Stimulated activated CD8-positive, alpha-beta memory T cell treated with anti-CD3 and anti-CD28 coated beads, Interleukin-12 subunit alpha, Interleukin-12 subunit beta, amount 100 ng/mL, for 1 hour (primary cell): ENCODE measurements around the gene DBX1.
"Not testable (repeated sequence)": the region's sequence is repeated elsewhere in the genome, so short reads cannot be mapped to it uniquely, and the experiment has no call there.

Source experiments
- DNase-seq: peaks from one replicate; pipeline ENCODE4 v3.0.0-alpha.2; 2020; ENCODE audit warnings: low read depth

Gene DBX1, protein sequence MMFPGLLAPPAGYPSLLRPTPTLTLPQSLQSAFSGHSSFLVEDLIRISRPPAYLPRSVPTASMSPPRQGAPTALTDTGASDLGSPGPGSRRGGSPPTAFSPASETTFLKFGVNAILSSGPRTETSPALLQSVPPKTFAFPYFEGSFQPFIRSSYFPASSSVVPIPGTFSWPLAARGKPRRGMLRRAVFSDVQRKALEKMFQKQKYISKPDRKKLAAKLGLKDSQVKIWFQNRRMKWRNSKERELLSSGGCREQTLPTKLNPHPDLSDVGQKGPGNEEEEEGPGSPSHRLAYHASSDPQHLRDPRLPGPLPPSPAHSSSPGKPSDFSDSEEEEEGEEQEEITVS

DNA sequence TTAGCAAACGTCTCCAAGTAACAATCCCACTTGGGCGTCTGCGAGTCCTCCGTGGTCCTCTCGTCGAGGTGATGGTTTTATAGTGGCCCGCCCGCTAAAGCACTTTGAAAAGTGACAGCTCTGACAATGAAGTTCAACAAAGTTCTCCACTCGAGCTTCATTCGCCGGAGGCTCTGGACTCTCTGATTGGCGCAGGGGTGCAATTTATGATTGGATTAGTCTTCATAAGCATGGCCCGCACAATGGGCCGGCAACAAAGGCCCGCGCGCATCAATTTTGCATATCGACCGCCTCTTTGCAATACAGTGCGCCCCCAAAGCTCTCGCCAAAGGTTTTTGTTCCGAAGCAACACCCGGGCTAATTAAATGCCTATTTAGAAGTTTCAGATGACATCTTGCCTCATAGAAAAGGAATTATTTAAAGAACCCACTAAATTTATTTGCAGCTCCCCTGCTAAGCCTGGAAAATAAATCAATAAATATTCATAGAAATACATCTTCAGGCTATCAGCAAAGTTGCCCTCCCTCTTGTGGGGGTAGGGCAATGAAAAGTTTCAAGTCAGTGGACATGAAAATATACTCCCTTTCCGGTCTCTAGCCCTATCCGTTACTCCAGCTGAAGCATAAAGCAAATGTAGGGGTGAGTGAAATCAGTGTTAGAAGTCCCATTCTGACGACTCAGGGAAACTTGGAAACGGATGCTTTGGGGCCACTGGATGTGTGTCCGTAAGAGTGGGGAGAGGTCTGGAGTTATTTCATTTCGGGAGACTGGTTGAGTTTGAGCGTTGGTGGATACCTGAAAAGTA, at the start of gene DBX1:
Gene DBX1 (minus strand): TSS at position 51 of the 805 bp plus-strand sequence. CDS start 151 bp downstream, outside the sequence.
- DNase-seq, result no peak

DNA sequence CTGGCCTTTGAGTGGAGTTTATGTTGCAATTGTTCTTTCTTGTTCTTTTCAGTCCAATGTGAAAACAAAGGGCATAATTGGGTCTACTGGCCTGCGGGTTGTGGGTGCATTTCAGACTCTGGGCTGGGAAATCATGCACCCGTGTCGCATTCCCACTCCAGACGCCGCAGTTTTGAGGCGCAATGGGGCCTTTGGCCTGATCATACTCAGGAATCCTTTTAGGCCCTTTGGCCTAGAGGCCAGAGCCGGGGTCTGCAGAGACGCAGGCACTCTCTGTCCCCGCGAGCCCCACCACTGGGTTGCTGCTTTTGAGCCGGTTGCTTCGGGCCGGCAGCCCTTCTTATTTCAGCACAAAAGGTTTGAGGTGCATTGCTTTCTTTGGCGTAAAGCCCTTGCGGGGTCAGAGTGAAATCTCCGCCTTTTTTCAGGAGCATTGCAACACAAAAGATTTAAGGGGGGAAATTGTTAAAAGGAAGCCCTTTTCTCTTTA, 48.4 kb upstream of the DBX1 start:
- no peak for DNase-seq

DNA sequence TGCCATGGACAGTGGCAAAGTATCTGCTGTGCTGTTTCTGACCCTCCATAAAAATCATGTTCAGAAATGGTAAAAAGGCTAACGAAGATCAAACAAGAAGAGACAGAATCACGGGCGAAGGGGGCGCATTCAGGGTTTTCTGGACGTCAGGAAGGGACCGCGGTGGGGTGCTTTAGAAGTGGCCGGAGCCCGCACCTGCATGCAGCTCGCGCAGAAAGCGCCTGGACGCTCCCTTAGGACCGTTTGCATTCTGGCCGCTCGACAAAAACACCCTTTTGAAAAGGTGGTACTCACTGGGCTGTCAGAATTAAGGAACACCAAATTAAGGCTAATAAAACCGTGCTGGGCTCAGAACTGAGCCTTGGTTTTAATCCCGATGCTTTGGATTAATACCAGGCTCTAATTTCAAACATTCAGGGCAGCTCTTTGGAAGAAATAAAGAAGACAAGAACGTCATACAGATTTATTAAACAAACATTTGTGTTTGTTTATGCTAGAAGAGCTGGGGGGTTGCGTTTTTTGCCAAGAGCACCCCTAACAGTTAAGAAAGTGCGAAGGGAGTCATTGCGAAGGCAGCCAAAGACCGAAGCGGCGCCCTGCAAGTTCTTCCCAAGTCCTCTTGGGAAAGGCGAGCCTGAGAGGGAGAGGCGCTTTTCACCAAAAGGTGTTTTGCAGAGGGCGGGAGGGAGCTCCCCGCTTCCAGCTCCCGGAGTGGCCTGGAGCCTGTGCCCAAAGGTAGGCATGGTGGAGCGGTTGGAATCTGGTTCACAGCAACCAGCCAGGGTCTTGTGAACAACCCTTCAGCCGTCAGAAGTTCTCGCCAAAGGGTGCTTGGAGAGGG, 47.7 kb upstream of the DBX1 start:
- DNase-seq, result no peak

DNA sequence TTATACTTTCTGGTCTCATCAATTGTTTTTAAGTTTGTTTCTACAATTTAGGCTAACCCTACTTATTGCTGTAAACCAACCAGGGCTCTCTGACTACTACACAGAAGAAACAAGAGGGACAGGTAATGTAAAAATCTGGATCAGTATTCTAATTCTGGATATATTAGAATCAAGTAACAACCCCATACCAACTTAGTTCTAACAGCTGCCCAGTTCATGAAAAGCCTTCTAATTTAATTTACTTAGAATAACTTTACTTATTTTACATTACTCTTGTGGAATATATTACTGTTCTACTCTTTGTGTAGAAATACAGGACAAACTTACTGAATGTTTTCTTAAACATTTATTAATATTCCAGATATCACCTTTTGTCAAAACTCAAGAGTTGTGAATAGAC, 45.5 kb upstream of the DBX1 start:
- DNase-seq, result no peak

DNA sequence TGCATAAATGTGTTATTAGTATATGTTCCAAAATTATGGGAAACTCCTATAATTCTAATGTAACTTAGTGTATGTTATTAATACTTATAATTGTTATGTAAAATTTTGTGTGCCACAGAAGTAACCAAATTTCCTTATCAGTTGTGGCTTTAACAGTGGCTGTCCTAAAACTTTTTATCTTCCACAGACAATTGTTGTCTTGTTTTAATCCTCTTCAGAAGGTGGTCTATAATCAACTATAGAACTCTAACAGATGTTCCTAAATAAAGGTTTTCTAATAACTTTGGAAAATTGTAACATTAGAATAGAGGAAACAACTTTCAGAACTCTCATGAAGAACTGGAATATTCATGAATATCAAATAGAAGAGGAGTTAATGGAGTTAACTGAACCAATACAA, 44.4 kb upstream of the DBX1 start:
- DNase-seq, result no peak

DNA sequence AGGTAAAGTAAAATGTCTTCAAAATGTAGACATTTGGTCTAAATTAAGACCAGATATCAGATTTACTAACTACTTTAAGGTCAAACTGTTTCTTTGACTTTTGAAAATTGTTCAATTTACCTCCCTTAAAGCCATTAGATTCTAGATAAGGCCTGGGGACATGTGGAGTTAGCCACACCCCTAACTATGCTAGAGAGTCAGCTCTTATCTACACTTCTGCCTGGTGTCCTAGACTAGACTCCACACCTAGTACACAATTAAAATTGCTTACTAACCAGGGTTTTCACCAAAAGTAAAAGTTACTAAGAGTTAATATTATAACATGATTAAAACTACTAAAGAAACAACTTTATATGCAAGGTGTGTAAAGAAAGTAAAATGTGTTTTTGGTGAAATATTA, 43.6 kb upstream of the DBX1 start:
- no peak for DNase-seq

DNA sequence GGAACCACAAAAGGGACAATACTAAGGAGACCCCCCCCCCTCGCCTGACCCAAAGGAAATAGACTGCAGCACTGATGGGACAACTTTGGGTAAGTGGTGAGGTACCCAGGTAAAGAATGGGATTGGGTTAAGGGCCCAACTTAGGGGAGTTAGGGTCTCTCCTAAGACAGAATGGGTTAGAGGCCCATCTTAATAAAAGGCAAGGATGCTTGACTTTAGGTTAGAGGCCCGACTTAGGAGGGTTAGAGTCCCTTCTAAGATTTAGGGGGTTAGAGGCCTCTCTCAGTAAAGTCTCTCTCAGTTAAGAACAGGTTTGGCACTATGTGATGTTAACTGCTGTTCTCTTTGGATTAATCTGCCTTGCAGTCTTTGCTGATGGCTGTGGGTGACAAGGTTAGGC, 41.0 kb upstream of the DBX1 start:
- DNase-seq, result no peak

DNA sequence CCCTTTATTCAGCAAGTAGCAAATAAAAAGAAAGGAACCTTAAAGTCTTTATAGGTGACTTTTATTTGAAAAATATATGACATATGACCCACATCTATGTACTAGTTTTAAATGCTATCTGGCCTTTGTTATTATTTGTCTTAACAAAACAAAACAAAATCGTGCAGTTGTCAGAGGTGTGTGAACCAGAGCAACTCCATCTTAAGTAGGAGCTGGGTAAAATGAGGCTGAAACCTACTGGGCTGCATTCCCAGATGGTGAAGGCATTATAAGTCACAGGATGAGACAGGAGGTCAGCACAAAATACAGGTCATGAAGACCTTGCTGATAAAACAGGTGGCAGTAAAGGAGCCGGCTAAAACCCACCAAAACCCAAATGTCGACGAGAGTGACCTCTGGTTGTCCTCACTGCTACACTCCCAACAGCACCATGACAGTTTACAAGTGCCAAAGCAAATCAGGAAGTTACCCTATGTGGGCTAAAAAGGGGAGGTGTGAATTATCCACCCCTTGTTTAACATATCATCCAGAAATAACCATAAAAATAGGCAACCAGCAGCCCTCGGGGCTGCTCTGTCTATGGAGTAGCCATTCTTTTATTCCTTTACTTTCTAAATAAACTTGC, 40.2 kb upstream of the DBX1 start:
- not testable (repeated sequence) for DNase-seq

DNA sequence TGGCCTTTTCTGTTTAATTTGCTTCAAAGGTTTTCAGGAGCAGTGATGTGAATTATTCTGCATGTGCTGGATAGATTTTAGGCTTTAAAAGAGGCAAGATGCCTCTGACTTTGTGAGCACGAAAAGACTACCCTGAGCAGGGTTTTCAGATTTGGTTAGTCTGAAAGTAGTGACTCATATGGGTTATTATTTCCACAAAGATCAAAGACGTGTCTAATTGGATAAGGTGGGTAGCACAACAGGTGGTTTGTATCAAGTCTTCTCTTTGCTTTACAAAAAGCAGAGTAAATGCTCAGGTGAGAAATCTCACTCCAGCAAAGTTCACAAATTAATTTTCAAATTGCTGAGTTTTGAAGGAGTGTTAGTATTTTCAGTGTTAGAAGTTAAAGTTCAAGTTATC, 37.6 kb upstream of the DBX1 start:
- no peak for DNase-seq

DNA sequence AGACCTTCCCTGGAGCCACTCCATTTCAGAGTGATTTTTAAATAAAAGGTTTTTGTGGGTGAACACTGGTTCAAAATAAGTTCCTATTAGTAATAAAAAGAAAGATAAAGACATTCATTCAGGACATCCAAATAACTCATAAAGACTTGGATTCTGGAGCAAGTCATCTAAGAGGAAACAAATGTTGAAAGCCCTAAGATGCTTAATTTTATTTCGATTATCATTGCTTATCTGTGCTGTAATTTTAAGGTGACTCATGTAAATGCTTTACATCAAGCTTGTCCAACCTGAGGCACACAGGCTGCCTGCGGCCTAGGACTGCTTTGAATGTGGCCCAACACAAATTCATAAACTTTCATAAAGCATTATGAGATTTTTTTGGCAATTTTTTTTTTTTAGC, 34.2 kb upstream of the DBX1 start:
- DNase-seq, result no peak

DNA sequence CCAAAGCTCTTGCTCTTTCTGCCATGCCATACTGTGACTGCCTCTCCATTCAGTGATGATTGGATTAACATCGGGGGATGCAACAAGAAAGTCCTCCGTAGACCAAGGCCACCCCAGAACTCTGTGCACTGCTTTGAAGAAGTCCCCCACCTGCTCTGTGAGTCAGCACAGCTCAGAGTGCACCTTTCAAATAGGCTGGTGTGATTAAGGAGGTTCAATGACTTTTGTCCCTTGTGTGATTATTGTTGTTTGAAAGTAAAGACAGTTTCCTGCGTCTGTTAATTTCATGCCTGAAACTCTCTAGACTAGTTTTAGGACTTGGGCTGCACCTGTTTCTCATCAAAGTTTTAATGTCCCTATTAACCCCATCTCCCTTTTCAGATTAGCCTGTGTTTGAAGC, 33.0 kb upstream of the DBX1 start:
- no peak for DNase-seq

DNA sequence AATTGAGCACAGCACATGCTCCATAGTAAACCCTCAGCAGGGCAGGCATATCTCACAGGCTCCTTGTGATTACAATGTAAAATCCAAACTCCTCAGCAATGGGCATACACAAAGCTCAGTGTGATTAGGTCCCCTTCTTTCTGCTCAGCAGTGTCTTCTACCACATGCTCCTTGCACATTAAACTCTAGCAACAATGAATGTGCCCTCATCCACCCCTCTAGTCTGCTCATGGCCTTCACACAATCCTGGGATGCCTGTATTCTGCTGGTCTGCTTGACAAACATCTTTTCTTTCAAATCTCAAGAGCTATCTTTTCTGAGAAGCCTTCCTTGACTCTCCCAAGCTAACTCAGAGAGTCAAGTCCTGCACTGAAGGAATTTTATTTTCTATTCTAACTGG, 32.4 kb upstream of the DBX1 start:
- DNase-seq, result no peak

DNA sequence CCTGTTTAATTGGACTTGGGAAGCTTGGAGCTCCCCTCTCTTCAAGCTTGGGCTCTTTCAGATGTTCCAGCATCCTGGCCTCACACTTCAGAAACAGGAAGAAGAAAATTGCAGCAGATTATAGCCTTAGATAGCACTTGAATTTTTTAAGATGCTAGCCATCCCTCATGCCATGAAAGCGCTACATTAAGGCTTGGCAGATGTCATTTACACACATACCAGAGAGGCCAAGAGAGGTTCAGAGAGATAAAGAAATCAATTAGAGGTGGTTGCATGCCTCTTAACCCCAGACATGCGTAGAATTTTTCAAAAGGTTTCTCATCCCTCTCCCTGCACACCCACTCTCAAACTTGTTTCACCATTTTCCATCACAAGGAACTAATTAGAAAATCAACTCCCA, 31.9 kb upstream of the DBX1 start:
- no peak for DNase-seq

DNA sequence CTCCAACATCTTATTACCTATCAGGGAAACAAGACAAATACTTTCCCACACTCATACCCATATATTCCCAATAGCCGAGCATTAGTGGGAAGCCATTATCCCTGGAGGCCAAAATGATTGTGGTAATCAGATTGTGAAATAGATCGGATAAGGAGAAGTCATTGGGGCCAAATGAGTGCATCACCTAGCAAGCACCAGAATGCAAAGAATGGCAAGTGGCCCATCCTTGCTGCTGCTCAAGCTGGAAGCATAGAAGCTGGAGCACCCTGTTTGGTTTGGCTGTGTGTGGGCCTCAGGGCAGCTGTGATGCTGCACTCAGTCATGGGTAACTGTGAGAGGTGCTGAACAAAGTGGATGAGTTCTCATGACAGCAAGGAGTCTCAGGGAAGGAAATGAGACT, 18.7 kb upstream of the DBX1 start:
- no peak for DNase-seq

DNA sequence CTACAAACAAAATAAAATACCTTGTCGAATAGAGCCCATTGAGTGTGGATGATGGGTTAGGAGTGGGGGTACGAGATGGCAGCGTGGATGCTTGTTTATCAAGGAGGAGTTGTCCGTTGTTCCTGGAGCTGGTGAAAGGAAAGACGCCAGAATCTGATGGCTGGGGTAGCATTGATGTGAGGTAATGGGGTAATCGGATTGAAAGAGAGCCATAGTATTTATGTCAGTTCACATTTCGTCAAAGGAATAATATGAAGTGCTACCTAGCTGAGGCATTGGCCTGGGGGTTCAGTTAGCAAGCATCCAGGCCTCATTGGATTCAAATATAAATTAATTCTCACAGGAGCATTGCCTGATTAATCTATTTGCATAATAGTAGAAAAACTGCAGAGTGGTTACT, 16.9 kb upstream of the DBX1 start:
- DNase-seq, result no peak

DNA sequence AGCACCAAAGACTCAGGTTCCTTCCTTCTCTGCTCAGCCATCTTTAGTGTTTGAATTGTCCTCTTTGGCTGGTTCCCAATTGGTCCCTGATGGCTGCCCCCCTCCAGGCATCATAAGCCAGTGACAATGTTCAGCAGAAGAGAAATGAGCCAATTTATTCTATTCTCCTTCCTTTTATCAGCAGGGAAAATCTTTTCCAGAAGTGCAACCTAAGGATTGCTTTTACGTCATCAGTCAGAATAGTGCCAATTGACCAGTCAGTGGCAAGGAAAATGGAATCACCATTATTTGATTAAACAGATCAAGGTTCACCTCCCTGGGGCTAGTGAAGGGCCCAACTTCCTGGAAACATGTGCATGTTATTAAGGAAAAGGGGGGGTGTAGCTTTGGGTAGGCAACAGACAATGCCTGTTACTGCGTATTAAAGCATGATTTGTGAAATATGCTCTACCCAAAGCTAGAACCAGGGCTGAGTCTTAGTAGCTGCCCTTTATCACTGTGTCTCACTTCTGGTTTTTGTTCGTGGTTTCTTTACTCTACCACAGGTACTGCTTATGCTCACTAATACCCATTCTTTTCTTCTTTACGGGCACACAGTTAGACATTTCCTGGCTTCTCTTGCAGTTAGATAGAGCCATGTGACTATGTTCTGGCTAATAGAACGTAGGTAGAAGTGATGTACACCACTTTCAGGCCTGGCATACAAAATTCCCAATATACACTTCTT, 12.6 kb upstream of the DBX1 start:
- DNase-seq, result no peak

DNA sequence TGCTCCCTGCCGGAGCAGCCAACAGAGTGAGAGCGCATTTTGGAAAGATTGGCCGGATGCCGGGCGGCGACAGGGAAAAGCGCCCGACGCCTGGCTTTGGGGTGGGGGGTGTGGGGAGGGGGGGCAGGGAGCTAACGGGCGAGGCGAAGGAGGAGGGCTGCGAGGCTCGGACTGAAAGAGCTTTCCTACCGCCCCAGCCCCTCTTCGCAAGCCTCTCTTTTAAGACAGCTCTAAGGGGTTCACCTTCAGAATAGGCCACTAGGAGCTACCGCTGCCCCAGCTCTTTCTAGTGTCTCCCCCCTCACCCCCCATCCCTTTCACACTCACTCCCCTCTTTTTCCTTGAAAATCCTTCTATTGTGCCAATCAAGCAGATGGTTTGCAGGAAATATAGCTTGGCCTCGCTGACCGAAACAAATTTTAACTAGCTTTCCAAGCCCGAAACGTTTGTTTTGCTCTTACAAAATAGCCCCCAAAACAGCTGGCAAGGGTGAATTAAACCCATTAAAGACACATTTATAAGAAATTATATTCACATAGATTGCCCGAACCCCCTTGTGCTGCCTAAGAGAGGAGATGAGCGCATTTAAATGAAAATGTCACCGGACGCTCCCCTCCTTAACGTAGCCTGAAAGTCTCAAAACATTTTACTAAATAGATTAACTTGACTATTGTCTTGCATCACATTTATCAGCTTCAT, 3.7 kb upstream of the DBX1 start:
- no peak for DNase-seq

DNA sequence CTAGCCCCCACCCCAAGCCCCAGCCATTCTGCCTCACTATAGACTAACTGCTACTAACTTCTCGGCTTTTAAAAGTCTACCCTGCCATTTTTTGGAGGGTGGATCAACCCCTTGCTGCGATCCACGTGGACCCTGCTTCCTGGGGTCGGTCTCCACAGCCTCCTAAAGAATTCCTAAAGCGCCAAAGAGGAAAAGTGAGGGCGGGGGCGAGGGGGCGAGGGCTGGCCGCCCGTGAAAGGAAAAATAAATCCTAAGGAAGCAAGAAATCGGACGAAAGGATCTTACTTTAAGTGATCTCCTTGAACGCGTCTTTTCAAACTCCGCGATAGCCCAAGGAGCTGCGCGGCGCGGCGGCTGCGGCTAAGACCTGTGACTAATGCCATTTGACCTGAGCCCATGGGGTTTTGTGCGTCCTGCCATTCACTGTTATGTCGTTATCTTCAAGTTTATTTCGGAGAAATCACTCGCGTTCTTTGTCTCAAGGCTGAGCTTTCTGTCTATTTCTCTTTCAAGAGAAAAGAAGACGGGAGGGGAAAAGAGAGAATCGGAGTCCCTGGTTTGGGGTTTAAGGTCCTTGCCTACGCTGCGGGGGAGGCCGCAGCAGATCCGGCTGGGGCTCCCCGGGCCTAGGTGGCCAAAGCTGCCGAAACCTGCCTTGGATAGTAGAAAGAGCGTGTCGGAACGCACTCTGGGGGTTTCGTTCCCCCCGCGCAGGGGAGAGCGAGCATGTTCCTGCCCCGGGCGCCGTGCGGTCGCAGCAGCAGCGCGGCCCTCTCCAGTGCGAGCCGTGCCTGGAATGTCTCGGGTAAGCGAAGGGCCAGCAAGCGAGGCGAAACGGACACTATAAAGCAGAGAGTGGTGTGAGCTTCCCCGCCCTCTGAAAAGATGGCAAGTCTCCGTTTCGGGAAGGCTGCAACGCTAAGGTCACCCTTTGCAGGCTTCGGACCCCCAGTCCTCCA, 2.8 kb upstream of the DBX1 start:
- no peak for DNase-seq

DNA sequence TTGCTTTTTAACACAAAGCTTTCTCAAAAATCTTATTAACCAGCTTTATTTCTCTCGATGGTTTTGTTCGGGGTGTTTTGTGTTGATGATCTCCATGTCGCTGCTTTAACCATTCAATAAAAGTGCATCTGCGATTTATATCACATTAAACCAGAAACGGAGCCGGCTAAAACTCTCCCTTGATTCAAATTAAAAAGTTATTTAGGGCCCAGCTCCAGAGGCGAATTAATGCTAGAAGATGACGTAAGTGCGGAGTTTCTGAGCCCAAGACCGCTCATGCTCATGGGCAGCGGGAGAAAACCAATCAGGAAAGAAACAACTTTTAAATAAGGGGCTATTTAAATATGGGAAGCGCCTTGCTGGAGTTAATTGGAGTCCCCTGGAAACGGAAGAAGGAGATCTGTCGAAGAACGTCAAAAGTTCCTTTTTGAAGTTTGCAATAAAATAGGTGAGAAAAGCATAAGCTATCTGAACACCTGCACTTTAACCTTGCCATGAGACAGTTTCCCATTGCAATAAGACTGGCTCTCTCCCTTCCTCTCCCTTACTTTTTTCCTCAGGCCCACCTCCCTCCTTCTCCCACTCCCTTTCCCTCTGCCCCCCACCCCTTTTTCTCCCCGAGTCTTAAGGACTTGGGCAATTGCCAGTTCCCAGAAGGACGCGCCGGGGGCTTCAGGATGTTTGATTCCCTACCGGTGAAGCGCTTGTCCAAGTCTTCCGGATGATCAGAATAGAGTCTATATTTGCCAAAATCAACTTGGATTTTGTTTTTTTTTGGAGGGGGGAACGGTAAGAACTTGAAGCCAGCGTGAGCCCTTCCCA, 1.9 kb upstream of the DBX1 start:
- DNase-seq, result no peak
